Smooth muscle cell (in vitro differentiated cells): Measurements from ENCODE around the gene NR4A3. TPM values are rescaled to one million over a fixed set of nuclear protein-coding genes. Genes with fewer than 3 reads are reported as not detected.
"Not testable (repeated sequence)": the region's sequence is repeated elsewhere in the genome, so short reads cannot be mapped to it uniquely, and the experiment has no call there.

Source experiments
- DNase-seq: peaks from one replicate; lab custom pipeline; 2025; ENCODE audit not compliant: unreplicated experiment; lab: John Stamatoyannopoulos, UW
- H2AFZ ChIP-seq: fragments of 200-600 bp; sonication (generic); 2 replicates; pipeline ENCODE4 v1.6.0; 2016; ENCODE audit warnings: antibody characterized with exemption, low read depth, mild to moderate bottlenecking
- H3F3A ChIP-seq: fragments of 200-600 bp; sonication (generic); 2 replicates; pipeline ENCODE4 v1.6.0; 2017; ENCODE audit warnings: antibody characterized with exemption, low read depth
- H3K27ac ChIP-seq: fragments of 200-600 bp; sonication (generic); 2 replicates; pipeline ENCODE4 v1.5.1; 2016; ENCODE audit warnings: low read depth, mild to moderate bottlenecking
- H3K27me3 ChIP-seq: fragments of 200-600 bp; sonication (generic); 2 replicates; pipeline ENCODE4 v1.6.1; 2016; ENCODE audit warnings: low read depth, mild to moderate bottlenecking
- H3K36me3 ChIP-seq: fragments of 200-600 bp; sonication (generic); 2 replicates; pipeline ENCODE4 v1.5.1; 2016; ENCODE audit warnings: low read depth
- H3K4me1 ChIP-seq: fragments of 200-600 bp; sonication (generic); 2 replicates; pipeline ENCODE4 v1.5.1; 2016; ENCODE audit warnings: low read depth
- H3K4me2 ChIP-seq: fragments of 200-600 bp; sonication (generic); 2 replicates; pipeline ENCODE4 v1.6.0; 2016; ENCODE audit warnings: mild to moderate bottlenecking
- H3K4me3 ChIP-seq: fragments of 200-600 bp; sonication (generic); 2 replicates; pipeline ENCODE4 v1.5.1; 2016; ENCODE audit warnings: mild to moderate bottlenecking
- H3K79me2 ChIP-seq: fragments of 200-600 bp; sonication (generic); 2 replicates; pipeline ENCODE4 v1.6.0; 2016; ENCODE audit warnings: low read depth, mild to moderate bottlenecking
- H3K9ac ChIP-seq: fragments of 200-600 bp; sonication (generic); 2 replicates; pipeline ENCODE4 v1.6.0; 2016; ENCODE audit warnings: low read depth
- H3K9me3 ChIP-seq: fragments of 200-600 bp; sonication (generic); replicated peaks from 2 replicates; pipeline ENCODE4 v1.5.1; 2016; ENCODE audit warnings: low read depth
- H4K20me1 ChIP-seq: fragments of 200-600 bp; sonication (generic); 2 replicates; pipeline ENCODE4 v1.6.0; 2016; ENCODE audit warnings: low read depth
- WGBS: methylation state at CpG from one replicate; pipeline ENCODE4 v1.1.7; 2016; ENCODE audit warnings: low lambda C conversion rate; 5-methylcytosine and 5-hydroxymethylcytosine counted together
- polyA plus RNA-seq: library from polyadenylated mRNA; unstranded; fragments of >200 nt; fragmentation: Nextera tagmentation; extraction: Ambion mirVana; gene quantifications from 2 replicates; pipeline ENCODE4 v1.2.1, GENCODE V29; 2016
- total RNA-seq: library from RNA; depleted of rRNA; stranded (reverse); fragments of >200 nt; gene quantifications from 2 replicates; pipeline ENCODE4 v1.2.3, GENCODE V29; 2014
- TF ChIP-seq, protein P1 (sequence below): fragments of 200-600 bp; sonication (generic); IDR thresholded peaks from 2 replicates; pipeline ENCODE4 v1.5.1; 2017; ENCODE audit warnings: borderline replicate concordance, mild to moderate bottlenecking, antibody characterized with exemption; ENCODE audit not compliant: insufficient read depth, poor library complexity, severe bottlenecking

Gene NR4A3
- total and polyA plus RNA-seq, 2 experiments from 2014 or later: 7.8 to 23.5 TPM

DNA sequence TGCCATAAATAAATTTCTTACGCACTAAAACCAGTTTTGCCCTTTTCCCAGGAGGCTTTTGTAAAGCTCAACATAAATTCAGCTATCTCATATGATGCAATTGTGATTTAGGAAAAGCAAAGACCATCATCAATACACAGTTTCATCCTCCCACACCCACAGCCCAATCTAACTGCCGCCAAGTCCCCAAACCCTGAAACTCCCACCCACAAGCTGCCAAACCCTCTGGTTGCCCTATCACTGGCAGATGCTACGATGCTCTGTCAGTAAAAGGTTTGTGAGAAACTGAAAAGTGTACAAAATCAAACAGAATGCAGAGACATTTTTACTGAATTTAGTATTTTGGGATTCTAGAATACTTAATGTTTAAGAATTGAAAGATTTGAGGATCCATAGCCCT lies 42.8 kb upstream of the NR4A3 start:
- H4K20me1 ChIP-seq: no peaks in the 10 kb centered on the region
- no peaks in the 10 kb centered on the region for H3K9me3 ChIP-seq
- H2AFZ ChIP-seq: no peak overlapping the region
- no peak for DNase-seq
- peak overlapping the region; percentile 7 for H3K27ac ChIP-seq
- WGBS: 84% methylated on average over 3 of the region's 3 CpGs
- H3K4me1 ChIP-seq: no peaks in the 10 kb centered on the region
- no peaks in the 10 kb centered on the region for H3K36me3 ChIP-seq
- H3F3A ChIP-seq: no peaks in the 10 kb centered on the region
- H3K9ac ChIP-seq: no peak overlapping the region
- H3K79me2 ChIP-seq: no peaks in the 10 kb centered on the region
- no peak overlapping the region for H3K4me3 ChIP-seq
- H3K4me2 ChIP-seq: no peak overlapping the region
- no peaks in the 10 kb centered on the region for H3K27me3 ChIP-seq
- TF ChIP-seq, protein P1, sequence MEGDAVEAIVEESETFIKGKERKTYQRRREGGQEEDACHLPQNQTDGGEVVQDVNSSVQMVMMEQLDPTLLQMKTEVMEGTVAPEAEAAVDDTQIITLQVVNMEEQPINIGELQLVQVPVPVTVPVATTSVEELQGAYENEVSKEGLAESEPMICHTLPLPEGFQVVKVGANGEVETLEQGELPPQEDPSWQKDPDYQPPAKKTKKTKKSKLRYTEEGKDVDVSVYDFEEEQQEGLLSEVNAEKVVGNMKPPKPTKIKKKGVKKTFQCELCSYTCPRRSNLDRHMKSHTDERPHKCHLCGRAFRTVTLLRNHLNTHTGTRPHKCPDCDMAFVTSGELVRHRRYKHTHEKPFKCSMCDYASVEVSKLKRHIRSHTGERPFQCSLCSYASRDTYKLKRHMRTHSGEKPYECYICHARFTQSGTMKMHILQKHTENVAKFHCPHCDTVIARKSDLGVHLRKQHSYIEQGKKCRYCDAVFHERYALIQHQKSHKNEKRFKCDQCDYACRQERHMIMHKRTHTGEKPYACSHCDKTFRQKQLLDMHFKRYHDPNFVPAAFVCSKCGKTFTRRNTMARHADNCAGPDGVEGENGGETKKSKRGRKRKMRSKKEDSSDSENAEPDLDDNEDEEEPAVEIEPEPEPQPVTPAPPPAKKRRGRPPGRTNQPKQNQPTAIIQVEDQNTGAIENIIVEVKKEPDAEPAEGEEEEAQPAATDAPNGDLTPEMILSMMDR: no peak

DNA sequence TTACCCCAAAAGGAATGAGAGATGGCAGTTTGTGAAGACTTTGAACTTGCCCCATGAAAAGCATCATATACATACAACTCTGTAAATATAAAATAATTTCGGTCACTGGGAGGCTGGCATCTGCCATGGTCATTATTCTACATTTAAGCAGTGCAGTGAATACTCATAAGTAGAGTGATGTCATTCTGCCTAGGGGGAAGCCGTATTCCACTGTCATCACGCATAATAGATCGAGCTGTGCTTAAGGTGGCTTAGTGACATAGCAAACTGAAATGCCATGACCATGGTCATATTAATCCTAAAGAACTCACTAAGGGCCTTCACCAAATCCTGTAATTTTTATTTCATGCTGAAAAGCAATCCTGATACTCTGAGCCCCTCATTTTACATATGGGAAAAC lies 42.4 kb upstream of the NR4A3 start:
- no peaks in the 10 kb centered on the region for H3K36me3 ChIP-seq
- TF ChIP-seq, protein P1: no peak
- H3F3A ChIP-seq: no peaks in the 10 kb centered on the region
- H3K9me3 ChIP-seq: no peaks in the 10 kb centered on the region
- H2AFZ ChIP-seq: no peak overlapping the region
- no peak overlapping the region for H3K27ac ChIP-seq
- DNase-seq: no peak
- no peak overlapping the region for H3K9ac ChIP-seq
- H3K27me3 ChIP-seq: no peaks in the 10 kb centered on the region
- no peaks in the 10 kb centered on the region for H3K4me1 ChIP-seq
- WGBS: 75% methylated on average over 4 of the region's 4 CpGs
- no peaks in the 10 kb centered on the region for H4K20me1 ChIP-seq
- no peak overlapping the region for H3K4me3 ChIP-seq
- no peaks in the 10 kb centered on the region for H3K79me2 ChIP-seq
- no peak overlapping the region for H3K4me2 ChIP-seq

DNA sequence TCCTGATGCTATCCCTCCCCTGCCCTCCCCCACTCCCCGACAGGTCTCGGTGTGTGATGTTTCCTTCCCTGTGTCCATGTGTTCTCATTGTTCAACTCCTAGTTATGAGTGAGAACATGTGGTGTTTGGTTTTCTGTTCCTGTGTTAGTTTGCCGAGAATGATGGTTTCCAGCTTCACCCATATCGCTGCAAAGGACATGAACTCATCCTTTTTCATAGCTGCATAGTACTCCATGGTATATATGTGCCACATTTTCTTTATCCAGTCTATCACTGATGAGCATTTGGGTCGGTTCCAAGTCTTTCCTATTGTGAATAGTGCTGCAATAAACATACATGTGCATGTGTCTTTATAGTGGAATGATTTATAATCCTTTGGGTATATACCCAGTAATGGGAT lies 39.3 kb upstream of the NR4A3 start:
- 93% methylated on average over 5 of the region's 5 CpGs for WGBS
- H3K9me3 ChIP-seq, DNase-seq: not testable (repeated sequence)

DNA sequence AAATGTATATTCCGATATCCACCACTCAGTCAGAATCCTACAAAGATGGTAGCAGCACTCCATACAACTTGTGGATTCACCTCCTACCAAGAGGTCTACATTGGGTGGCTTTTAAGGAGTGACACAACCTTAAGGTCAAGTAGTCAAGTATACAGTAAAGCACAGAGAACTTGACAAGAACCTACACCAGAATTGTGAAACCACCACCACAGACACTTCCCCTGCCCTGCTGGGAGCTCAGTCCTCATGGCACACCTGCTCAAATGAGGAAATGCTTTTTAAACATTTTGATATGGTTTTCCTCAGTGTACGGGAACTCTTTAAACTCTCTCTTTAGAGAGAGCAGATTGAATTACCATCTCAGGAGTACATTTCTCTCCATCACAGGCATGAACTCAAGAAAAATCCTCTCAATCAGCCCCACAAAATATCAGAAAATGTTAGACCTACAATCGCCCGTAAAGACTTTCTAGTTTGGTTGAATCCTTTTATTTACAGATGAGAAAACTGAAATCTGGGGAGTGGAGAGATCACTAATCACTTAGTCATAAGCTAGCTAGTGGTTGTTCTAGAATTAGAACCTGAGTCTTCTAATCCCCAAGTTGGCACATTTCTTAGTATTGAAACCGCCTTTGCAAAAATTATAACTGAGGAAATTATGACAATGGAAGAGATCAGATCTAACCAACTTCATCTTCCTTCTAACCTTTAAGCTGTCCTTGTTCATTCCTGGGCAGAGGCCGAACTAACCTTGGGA lies 38.5 kb upstream of the NR4A3 start:
- no peak for DNase-seq
- H3K4me3 ChIP-seq: no peak overlapping the region
- H3F3A ChIP-seq: no peaks in the 10 kb centered on the region
- H3K27me3 ChIP-seq: no peaks in the 10 kb centered on the region
- no peaks in the 10 kb centered on the region for H3K79me2 ChIP-seq
- no peaks in the 10 kb centered on the region for H4K20me1 ChIP-seq
- H3K4me2 ChIP-seq: no peak overlapping the region
- no peak overlapping the region for H3K27ac ChIP-seq
- H3K4me1 ChIP-seq: no peaks in the 10 kb centered on the region
- no peaks in the 10 kb centered on the region for H3K36me3 ChIP-seq
- 88% methylated on average over 6 of the region's 6 CpGs for WGBS
- no peaks in the 10 kb centered on the region for H3K9me3 ChIP-seq
- no peak overlapping the region for H3K9ac ChIP-seq
- no peak overlapping the region for H2AFZ ChIP-seq
- TF ChIP-seq, protein P1: no peak

More for the DNA sequence above, 39.3 kb upstream of the NR4A3 start:
- not testable (repeated sequence) for H3K27me3 ChIP-seq, H3K4me1 ChIP-seq, H3K9ac ChIP-seq, H4K20me1 ChIP-seq, H3F3A ChIP-seq, H3K36me3 ChIP-seq, H3K4me3 ChIP-seq, H2AFZ ChIP-seq, H3K79me2 ChIP-seq, H3K27ac ChIP-seq, H3K4me2 ChIP-seq
